Effector CD8-positive, alpha-beta T cell (primary cell): ENCODE results near the gene RASA1.

Experiments
- DNase-seq: peaks from one replicate; lab custom pipeline; 2025; lab: John Stamatoyannopoulos, UW

The RASA1 gene

GRCh38 chr5:87361031-87361445 lies 93.4 kb downstream of the RASA1 start:
- DNase-seq = no peak

GRCh38 chr5:87361536-87362213 lies 94.0 kb downstream of the RASA1 start:
- DNase-seq = no peak

GRCh38 chr5:87367243-87367642 lies 99.6 kb downstream of the RASA1 start:
- DNase-seq = no peak

- no peak for DNase-seq
Measured at GRCh38 chr5:87368601-87369000, 100.9 kb downstream of the RASA1 start.

GRCh38 chr5:87369431-87369830 lies 101.7 kb downstream of the RASA1 start:
- DNase-seq = no peak

- DNase-seq = no peak
Measured at GRCh38 chr5:87372705-87373104, 105.0 kb downstream of the RASA1 start.

- DNase-seq = no peak
Measured at GRCh38 chr5:87382224-87382623, 114.5 kb downstream of the RASA1 start.

GRCh38 chr5:87383216-87383615 lies 115.5 kb downstream of the RASA1 start:
- no peak for DNase-seq

- no peak for DNase-seq
Measured at GRCh38 chr5:87385802-87386201, 118.1 kb downstream of the RASA1 start.

GRCh38 chr5:87388129-87388528 lies 120.4 kb downstream of the RASA1 start:
- DNase-seq = no peak

- no peak for DNase-seq
Measured at GRCh38 chr5:87389296-87390034, 121.8 kb downstream of the RASA1 start.

GRCh38 chr5:87390075-87390474 lies 122.4 kb downstream of the RASA1 start:
- no peak for DNase-seq

- no peak for DNase-seq
Measured at GRCh38 chr5:87390576-87391199, 123.0 kb downstream of the RASA1 start.

- no peak for DNase-seq
Measured at GRCh38 chr5:87392170-87392569, 124.5 kb downstream of the RASA1 start.

GRCh38 chr5:87392801-87393200 lies 125.1 kb downstream of the RASA1 start:
- DNase-seq = no peak

GRCh38 chr5:87393331-87393730 lies 125.6 kb downstream of the RASA1 start:
- no peak for DNase-seq

- DNase-seq = no peak
Measured at GRCh38 chr5:87394411-87395165, 126.9 kb downstream of the RASA1 start.

GRCh38 chr5:87398981-87399614 lies 131.4 kb downstream of the RASA1 start:
- DNase-seq = no peak

GRCh38 chr5:87399720-87400119 lies 132.0 kb downstream of the RASA1 start:
- no peak for DNase-seq

- no peak for DNase-seq
Measured at GRCh38 chr5:87400305-87400899, 132.7 kb downstream of the RASA1 start.

- no peak for DNase-seq
Measured at GRCh38 chr5:87401626-87402025, 133.9 kb downstream of the RASA1 start.
